Activated CD8-positive, alpha-beta memory T cell treated with anti-CD3 and anti-CD28 coated beads for 48 hours (primary cell): ENCODE data around the gene TUBA1C.
A peak's percentile ranks its signal among the peaks of the same experiment; 100 is the strongest.

Source experiments
- DNase-seq, 3 experiments: peaks; one replicate each; pipeline ENCODE4 v3.0.0-alpha.2; 2020; ENCODE audit warnings: low read depth in 2 of 3, low spot score in 2 of 3

TUBA1C gene

DNA sequence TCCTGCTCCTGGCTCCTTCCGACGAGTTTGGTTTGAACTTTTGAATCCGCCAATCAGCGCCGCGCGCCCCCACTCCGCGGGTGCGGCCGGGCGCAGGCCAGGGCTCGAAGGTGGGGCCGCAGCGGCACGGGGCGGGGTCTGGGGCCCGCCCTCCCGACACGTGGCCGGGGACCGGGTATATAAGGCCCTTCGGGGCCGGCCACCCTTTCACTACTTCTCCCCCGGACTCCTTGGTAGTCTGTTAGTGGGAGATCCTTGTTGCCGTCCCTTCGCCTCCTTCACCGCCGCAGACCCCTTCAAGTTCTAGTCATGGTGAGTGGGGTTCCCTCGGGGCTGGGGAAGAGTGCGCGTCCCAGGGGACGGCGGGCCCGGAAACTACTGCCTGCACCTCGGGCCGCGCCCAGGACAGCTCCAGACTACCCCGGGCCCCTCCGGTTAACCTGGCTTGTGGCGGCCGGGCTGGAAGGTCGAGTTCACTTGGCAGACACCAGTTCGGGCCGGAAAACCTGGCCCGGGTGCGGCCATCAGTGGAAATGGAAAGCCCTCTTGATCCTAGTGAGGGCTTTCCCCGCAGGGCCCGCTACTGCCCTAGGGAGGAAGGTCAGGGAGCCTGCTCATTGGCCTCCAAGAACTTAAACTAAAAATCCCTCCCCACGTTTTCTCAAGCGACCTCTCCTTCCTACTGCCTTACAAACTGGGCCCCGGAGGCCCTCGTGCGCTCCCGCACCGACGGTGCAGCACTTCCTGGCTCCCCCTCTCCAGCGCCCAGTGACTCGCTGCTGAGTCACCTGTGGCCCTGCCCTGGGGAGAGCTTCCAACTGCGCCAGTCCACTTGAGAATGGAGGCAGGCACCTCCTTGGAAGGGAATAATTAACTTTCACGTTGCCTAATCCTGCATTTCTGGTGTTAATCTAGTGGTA, at the start of gene TUBA1C:
Gene TUBA1C, plus strand, starts transcription at position 210 of the 920 bp plus-strand sequence. Its CDS starts 100 bp downstream, at position 310.
- peak; percentile 81 to 95 (median 84) for DNase-seq

DNA sequence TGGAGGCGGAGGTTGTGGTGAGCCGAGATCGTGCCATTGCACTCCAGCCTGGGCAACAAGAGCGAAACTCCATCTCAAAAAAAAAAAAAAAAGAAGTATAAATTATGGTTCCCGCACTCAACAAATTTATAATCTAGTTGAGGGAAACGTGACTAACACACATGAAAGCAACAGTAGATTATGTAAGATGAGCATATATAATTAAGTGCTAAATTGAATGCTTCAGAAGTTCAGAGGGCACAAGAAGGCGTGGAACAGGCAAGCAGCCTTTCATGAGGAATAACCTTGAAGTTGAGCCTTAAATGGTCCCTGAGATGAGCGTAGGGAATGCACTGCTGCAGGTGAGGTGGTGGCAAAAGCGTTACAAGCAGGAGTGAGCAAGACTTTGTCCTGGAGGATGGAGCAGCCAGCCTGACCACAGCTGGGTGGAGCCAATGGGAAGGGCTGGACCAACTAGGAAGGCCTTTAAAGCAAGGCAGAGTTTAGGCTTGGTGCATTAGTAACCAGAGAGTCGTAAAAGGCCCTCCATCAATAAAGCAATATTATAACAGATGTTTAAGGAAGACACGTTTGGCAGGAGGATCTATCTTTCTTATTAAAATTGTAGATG, 45.4 kb upstream of the TUBA1C start:
- DNase-seq = no peak

DNA sequence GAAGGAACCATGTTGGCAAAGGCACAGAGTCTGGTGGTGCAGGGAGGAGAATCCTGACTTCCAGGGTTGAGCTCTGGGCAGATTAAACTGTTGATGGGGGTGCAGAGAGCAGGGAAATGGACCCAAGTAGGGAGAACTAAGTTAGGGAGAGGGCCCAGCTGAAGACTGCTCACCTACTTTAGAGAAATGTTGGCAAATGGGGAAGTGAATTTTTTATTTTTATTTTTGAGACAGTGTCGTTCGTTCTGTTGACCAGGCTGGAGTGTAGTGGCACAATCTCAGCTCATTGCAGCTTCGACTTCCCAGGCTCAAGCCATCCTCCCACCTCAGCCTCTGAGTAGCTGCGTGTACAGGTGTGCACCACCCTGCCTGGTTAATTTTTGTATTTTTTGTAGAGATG, 43.9 kb upstream of the TUBA1C start:
- no peak for DNase-seq

DNA sequence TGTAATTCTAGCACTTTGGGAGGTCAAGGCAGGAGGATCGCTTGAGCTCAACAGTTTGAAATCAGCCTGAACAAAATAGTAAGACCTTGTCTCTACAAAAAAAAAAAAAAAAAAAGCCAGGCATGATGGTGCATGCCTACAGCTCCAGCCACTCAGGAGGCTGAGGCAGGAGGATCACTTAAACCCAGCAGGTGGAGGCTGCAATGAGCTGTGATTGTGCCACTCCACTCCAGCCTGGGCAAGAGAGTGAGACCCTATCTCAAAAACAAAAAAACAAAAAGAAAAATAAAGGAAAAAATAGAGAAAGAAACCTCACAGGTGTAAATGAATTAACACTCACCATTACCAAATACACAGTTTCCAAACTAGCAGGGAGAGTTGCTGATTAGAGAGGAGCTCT, 41.8 kb upstream of the TUBA1C start:
- no peak for DNase-seq

DNA sequence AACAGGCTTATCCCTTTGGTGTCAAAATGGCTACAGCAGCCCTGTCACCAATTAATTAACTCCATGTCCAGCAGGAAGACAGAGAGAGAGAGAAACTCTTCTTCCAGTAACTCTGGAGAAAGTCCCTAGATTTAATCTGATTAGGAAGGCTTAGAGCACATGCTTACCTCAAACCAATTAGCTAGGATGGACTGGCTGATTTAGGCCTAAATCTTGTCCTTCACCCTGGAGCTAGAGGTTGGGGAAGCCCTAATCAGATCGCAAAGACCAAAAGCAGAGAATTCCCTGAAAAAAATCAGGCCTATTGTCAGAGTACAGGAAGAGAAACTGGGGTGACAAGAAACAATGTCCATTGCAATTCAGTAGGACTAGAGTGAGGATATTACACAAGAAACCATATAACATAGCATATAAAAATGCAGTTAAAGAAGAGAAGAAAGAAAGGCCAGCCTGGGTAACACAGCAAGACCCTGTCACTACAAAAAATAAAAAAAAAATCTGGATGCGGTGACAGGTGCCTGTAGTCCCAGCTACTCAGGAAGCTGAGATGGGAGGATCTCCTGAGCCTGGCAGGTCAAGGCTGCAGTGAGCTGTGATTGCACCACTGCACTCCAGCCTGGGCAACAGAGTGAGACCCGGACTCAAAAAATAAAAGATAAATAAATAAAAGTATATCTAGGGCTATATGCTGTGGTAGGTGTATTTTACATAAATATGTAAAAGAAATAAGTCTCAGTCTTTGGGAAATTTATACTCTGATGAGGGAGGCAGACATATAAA, 41.1 kb upstream of the TUBA1C start:
- no peak for DNase-seq

DNA sequence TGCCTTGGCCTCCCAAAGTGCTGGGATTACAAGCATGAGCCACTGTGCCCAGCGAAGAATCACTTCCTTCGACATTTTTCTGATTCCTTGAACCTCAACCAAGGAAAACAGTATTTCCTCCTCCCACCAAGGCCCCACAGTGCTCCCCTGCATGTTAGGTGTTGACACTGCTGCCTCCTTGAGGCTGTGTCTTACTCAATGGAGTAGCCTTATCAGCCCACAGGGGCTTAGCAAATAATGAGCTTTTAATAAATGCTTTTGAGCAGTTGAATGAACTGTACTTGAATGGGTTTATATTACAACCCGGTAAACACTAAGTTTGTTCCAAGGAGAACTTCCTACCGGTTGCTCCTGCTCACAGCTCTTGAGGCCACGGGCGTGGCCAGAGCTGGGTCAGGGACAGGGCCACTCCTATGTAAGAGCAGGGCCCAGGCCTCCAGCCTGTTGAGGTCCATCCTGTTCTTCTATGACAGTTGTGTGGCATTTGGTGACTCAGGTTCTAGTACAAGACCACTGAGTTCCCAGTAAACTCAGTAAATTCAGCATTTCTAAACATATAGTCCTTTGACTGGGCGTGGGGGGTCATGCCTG, 39.2 kb upstream of the TUBA1C start:
- DNase-seq = no peak

DNA sequence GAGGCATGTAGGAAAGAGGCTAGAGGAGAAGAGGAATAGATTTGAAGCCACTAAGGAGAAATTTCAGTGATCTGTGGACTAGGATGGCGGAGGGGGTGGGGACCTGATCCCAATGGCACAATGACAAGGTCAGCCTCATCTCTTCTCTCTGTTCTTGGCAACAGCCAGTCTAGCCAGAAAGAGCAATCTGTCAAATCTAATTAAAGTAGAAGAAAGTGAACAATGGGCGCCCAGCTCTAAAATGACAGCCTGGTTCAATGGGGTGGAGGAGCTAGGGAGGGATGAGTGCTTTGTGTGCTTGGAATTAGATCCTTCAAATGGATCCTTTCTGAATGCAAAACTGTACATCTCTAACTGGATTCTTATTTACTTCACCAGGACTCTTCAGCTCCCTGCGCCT, 37.2 kb upstream of the TUBA1C start:
- DNase-seq = no peak

DNA sequence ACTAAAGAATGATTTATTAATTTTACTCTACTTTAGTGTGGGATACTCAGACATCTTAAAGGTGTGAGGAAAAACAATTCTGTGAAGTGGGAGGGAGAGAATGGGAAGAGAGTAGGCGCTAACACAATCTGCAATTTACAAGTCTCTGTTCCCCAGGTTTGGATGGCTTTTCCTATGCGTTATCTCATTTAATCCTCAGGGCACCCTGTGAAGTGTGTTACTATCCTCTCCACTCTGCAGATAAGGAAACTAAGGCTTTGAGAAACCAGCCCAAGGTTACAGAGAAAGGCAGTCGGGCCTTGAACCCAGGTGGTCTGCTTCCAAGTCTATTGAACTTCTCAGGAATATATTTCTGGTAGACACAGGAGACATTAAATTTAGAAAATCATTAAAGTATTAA, 36.2 kb upstream of the TUBA1C start:
- no peak for DNase-seq

DNA sequence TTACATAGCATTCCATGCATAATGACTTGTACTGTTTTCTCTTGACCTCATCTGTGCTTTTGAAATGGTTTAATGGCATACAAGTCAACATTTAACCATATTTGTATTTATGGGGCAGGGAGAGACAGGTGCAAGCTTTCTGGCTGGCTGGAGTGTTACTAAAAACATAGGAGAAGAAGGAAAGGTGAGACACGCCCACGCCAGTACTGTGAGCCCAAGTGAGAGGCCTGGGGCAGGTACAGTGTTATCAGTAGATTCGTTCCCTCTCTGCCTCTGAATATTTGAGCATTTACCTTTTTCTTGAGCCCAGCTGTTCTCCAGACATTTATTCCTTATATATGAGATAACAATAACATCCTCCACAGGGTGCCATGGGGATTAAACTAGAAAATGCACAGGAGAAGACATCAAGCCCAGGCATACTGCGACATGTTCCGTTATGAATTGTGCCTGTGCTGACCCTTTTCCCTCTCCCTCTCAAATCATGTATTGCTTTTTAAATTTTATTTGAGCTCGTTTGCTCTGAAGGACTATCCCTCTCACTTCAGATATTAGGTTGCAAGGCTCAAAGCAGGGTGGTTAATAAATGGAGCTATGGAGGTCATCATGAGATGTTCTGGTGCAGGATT, 34.6 kb upstream of the TUBA1C start:
- DNase-seq = no peak

DNA sequence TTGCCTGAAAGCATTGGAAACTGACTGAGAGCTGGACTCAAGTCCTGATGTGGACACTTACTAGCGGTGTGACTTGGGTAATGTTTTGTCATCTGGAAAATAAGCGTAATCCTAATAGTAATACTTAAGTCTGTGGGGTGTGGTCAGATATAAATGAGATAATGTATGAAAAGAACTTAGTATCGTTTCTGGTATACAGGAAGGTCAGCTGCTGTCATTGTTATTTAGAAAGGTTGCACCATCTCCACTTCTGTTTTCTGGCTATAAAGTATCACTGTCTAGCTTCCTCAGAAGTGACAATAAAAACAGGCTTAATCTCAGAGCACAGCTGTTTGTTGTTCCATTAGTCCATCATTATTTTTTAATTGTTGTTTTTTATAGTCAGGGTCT, 34.1 kb upstream of the TUBA1C start:
- no peak for DNase-seq

DNA sequence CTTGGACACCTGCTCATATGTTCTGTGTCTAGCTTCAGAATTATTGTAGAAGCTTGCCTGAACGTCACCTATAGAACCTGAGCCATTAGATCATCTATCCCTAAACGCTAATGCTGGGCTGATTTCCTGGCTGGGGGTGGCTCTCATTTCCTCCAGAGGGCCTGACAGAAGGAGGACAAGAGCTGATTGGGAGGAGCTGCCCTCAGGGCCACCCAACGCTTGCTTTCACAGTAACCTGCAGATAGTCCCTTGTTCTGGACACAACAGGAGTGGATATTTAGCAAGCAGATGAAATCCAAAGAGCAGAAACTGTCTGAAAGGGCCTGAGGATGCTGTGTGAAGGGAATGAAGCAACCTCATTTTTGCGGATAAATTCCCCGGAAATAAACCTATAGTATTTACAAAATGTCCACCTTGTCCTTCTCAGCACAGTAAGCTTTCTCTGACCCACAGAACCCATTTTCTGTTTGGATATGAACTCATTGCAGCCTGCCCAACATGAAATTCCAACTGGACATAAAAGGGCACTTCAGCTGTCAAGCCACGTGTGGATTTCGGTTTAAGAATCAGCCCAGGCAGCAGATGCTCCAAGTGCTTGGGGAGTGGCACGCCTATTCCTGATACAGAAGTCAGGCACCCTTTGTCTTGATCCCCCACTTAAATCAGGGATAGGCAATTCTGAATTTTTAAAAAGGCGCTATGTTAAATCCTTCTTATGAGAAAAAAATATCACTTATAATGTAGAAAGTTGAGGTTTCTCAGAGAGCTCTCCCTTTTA, 32.8 kb upstream of the TUBA1C start:
- DNase-seq = no peak

DNA sequence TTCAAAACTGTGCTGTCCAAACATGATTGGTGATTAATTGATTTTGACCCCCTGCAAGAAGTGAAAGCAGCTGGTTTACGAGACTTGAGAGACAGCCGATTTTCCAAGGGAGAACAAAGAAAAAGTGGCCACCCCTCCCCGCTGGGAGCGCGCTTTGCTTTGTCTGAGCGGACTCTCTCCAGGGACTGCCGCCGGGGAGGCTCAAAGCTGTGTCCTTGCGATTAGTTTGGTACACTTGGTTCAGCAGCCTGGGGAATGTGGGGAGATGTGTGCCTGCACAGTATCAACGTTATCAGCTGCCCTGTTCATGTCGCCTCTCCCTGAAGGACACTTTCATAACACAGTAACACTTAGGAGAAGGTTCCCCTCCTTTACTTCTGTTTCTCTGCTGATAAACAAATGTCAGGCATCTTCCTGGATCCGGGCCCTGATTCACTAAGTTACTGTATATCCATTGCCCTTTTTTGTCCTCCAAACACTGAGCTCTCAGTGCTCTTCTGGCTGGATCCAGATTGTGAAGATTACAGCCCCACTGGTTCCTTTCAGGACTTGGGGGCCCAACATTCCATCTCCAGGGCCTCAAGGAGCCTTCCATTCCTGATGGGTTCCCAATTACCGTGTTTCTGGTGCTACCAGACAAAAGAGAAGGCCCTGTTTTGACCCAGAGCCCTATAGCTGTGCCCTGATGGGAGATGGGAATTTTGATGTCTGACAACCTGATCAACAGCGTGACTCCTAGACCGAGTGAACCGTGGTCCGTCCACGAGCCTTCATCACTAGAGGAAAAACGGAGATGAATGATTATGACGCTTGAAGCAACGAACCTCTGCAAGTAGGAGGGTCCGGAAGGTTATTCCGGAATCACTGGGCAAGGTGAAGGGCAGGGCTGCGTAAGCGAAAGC, 31.7 kb upstream of the TUBA1C start:
- DNase-seq = no peak

DNA sequence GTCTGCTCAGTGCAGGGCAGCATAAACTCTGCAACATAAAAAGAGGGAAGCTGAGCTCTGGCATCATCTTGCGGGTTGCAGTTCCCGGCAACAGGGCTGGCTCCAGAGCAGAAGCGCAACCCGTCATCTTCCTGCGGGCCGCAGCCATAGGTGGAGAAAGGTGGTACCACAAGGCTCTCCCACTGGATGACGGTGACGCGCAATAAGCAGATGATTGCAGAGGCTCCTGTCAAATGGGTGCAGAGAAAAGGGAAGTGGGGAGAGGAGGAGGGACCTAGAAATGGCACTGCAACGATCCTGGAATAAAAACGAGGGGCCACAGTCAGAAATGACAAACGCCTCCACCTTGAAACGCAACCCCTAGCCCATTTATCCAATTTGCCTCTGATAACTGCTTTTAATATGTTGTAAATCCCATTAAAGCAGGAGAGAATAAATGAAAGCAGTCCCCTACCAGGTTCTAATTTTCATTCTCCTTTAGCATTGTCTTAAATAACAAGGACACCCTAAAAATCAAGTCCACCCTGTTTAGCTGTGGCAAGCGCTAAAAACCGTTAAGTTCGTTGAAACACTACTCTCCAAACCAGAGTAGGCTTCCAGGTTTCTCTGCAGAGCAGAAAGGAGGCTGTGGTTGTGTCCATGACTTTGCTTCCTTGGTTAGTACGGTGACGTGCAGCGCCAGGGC, 30.9 kb upstream of the TUBA1C start:
- no peak for DNase-seq

DNA sequence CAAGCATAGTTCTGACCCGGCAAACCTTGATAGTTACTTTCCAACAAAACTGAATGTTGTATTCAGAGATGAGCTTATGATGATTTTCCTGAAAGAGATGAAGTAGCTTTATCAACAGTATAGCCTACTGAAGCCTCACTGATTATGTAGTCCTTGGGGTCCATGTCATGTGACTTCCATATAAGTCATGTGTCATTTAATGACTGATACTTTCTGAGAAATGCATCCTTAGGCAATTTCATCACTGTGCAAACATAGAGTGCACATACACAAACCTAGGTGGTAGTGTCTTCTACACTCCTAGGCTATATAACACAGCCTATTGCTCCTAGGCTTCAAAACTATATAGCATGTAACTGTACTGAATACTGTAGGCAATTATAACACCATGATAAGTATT, 28.5 kb upstream of the TUBA1C start:
- no peak for DNase-seq

DNA sequence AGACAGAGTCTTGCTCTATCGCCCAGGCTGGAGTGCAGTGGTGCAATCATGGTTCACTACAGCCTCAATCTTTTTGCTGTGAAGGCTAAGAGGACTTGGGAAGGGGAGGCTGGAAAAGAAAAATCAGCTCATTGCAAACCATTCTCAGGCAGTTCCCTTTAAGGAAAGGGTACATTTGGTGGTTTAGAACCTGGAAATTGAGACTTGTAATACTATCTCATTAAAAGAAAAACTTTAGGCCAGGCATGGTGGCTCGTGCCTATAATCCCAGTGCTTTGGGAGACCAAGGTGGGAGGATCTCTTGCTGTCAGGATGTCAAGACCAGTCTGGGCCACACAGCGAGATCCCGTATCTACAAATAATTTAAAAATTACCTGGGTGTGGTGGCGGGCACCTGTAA, 21.3 kb upstream of the TUBA1C start:
- no peak for DNase-seq

DNA sequence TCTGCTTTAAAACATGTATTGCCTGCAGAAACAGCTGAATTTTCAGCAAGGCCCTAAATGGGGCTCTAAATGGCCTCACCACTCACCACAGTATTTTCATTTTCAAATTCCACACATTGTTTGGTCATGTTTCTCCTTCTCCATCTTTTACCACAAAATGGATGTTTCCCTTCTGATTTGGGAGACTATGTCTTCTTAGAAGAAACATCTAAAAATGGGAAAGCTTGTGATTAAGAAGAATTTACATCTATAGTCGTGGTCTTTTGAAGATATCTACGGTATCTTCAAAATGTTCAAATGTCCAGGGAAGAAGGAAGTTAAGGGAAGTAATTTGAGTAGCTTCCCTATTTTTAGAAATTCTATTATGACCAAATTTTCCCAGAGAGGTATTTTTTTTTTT, 20.7 kb upstream of the TUBA1C start:
- no peak for DNase-seq

DNA sequence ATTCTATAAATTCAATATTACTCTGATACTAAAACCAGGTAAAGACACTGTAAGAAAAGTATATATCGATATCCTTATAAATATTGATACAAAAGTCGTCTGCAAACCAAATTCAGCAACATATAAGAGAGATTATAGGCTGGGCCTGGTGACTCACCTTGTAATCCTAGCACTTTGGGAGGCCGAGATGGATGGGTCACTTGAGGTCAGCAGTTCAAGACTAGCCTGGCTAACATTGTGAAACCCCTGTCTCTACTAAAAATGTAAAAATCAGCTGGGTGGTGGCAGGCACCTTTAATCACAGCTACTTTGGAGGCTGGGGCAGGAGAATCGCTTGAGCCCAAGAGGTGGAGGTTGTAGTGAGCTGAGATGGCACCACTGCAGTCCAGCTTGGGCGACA, 13.5 kb upstream of the TUBA1C start:
- no peak for DNase-seq

DNA sequence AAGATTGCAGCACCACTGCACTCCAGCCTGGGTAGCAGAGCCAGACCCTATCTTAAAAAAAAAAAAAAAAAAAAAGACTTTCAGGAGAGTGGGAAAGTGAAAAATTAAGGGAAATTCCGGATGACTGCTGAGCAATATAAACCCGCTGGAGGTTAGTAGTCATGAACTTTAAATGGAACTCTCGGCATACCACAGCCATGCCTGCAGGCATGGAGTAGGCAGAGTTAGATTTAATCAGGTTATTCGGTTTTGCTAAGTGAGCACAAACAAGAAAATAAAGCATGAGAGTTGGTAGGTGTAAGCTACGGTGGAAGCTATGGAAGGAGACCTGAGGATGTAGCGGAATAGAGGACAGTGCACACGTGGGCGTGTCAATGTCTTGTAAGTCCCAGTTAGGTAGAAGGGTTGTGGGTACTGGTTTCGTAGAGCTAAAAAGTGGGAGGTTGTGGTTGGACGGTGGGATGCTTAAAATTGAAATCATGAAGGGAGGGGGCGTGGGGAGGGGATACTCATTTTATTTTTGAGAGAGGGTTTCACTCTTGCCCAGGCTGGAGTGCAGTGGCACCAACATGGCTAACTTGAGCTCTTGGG, 11.8 kb upstream of the TUBA1C start:
- no peak for DNase-seq
